Measurements from ENCODE around the gene CLDN16. TPM values are rescaled to one million over a fixed set of nuclear protein-coding genes. Genes with fewer than 3 reads are reported as not detected.

CLDN16 gene
- total RNA-seq, 1 experiment from 2014 or later = not detected

GRCh38 chr3:190362258-190362657, 25.7 kb upstream of the CLDN16 start:
- no peaks in the 10 kb centered on the region for H3K9me3 ChIP-seq (ENCODE audit: control insufficient read depth in 1 of 2, insufficient read depth in 1 of 2, low read depth in 1 of 2, low read length in 2 of 2)
- no peak for TF ChIP-seq YY1 (IDR thresholded peaks at IDR 0.05; ENCODE audit: extremely low read depth, insufficient replicate concordance, low read depth, low read length)
- TF ChIP-seq TCF7L2 (IDR thresholded peaks at IDR 0.05; ENCODE audit: borderline replicate concordance, extremely low read depth, insufficient read depth, insufficient read length) = no peak
- TF ChIP-seq REST (IDR thresholded peaks at IDR 0.05; ENCODE audit: low read depth) = no peak
- TF ChIP-seq EZH2 (IDR thresholded peaks at IDR 0.05) = no peak
- TF ChIP-seq ATF3 (IDR thresholded peaks at IDR 0.05) = no peak
- no peaks in the 10 kb centered on the region for H4K20me1 ChIP-seq (ENCODE audit: insufficient read depth)
- ChIA-PET CTCF (no interaction called here), RAD21 (ENCODE audit: low non-redundant PET in 1 of 2, low total read pairs in 2 of 2, uncharacterized antibody in 2 of 2, unreplicated experiment in 2 of 2) (no interaction called here), POLR2A (no interaction called here)
- no peaks in the 10 kb centered on the region for H3K79me2 ChIP-seq (ENCODE audit: insufficient read depth, low read length)
- intact Hi-C loops (cut with micrococcal nuclease) = no loop called here
- BruUV-seq (replicated peaks) = no TSS peak
- no peak overlapping the region for H3K9ac ChIP-seq (ENCODE audit: low read length)
- no peaks in the 10 kb centered on the region for H3K36me3 ChIP-seq (ENCODE audit: control insufficient read depth in 1 of 2, insufficient read depth in 2 of 2, low read length in 2 of 2)
- ATAC-seq (no peak), DNase-seq (ENCODE audit: low read depth, low spot score) (no peak)
- no peaks in the 10 kb centered on the region for H3K9me2 ChIP-seq (ENCODE audit: insufficient read depth)
- no peak overlapping the region for H3K27ac ChIP-seq (ENCODE audit: low read depth, low read length)
- no peaks in the 10 kb centered on the region for H3K27me3 ChIP-seq (ENCODE audit: insufficient read depth, low read length)
- H3K4me2 ChIP-seq (ENCODE audit: low read length) = no peak overlapping the region
- H3K4me3 ChIP-seq (replicated peaks in 1 of 2; ENCODE audit: low read depth in 1 of 2, low read length in 2 of 2) = no peak overlapping the region
- no peak overlapping the region for H2AFZ ChIP-seq (ENCODE audit: low read depth, low read length, poor library complexity, severe bottlenecking)
- H3K4me1 ChIP-seq (ENCODE audit: control insufficient read depth in 1 of 2, insufficient read depth in 2 of 2, low read length in 2 of 2) = no peaks in the 10 kb centered on the region

GRCh38 chr3:190366133-190366532, 21.8 kb upstream of the CLDN16 start:
- intact Hi-C loops (cut with micrococcal nuclease) = no loop called here
- H3K4me2 ChIP-seq (ENCODE audit: low read length) = no peak overlapping the region
- no peaks in the 10 kb centered on the region for H3K9me2 ChIP-seq (ENCODE audit: insufficient read depth)
- H3K4me1 ChIP-seq (ENCODE audit: control insufficient read depth in 1 of 2, insufficient read depth in 2 of 2, low read length in 2 of 2) = no peaks in the 10 kb centered on the region
- no peaks in the 10 kb centered on the region for H3K36me3 ChIP-seq (ENCODE audit: control insufficient read depth in 1 of 2, insufficient read depth in 2 of 2, low read length in 2 of 2)
- no peak overlapping the region for H3K27ac ChIP-seq (ENCODE audit: low read depth, low read length)
- no peaks in the 10 kb centered on the region for H3K79me2 ChIP-seq (ENCODE audit: insufficient read depth, low read length)
- DNase-seq (ENCODE audit: low read depth, low spot score) (no peak), ATAC-seq (no peak)
- ChIA-PET RAD21 (ENCODE audit: low non-redundant PET in 1 of 2, low total read pairs in 2 of 2, uncharacterized antibody in 2 of 2, unreplicated experiment in 2 of 2) (no interaction called here), CTCF (no interaction called here), POLR2A (no interaction called here)
- no peaks in the 10 kb centered on the region for H3K27me3 ChIP-seq (ENCODE audit: insufficient read depth, low read length)
- no peak overlapping the region for H3K9ac ChIP-seq (ENCODE audit: low read length)
- H2AFZ ChIP-seq (ENCODE audit: low read depth, low read length, poor library complexity, severe bottlenecking) = no peak overlapping the region
- no peaks in the 10 kb centered on the region for H4K20me1 ChIP-seq (ENCODE audit: insufficient read depth)
- H3K9me3 ChIP-seq (ENCODE audit: control insufficient read depth in 1 of 2, insufficient read depth in 1 of 2, low read depth in 1 of 2, low read length in 2 of 2) = no peaks in the 10 kb centered on the region
- H3K4me3 ChIP-seq (replicated peaks in 1 of 2; ENCODE audit: low read depth in 1 of 2, low read length in 2 of 2) = no peak overlapping the region
- no TSS peak for BruUV-seq (replicated peaks)
- TF ChIP-seq RAD21 (IDR thresholded peaks at IDR 0.05; ENCODE audit: low read depth) (no peak), SP1 (IDR thresholded peaks at IDR 0.05; ENCODE audit: low read depth) (no peak), JUND (IDR thresholded peaks at IDR 0.05) (no peak), CBX3 (IDR thresholded peaks at IDR 0.05; ENCODE audit: low read depth) (no peak), CEBPB (IDR thresholded peaks at IDR 0.05; ENCODE audit: low read depth) (no peak), EZH2 (IDR thresholded peaks at IDR 0.05) (no peak), ZFX (IDR thresholded peaks at IDR 0.05) (no peak), TCF7L2 (IDR thresholded peaks at IDR 0.05; ENCODE audit: borderline replicate concordance, extremely low read depth, insufficient read depth, insufficient read length) (no peak), POLR2AphosphoS5 (IDR thresholded peaks at IDR 0.05; ENCODE audit: low read depth, low read length) (no peak), FOSL1 (IDR thresholded peaks at IDR 0.05; ENCODE audit: low read depth) (no peak), SRF (IDR thresholded peaks at IDR 0.05; ENCODE audit: low read depth) (no peak), SIN3A (IDR thresholded peaks at IDR 0.05; ENCODE audit: low read depth) (no peak), ATF3 (IDR thresholded peaks at IDR 0.05) (no peak), MAX (IDR thresholded peaks at IDR 0.05) (no peak)

All from HCT116 (cell line).